Ascending aorta (tissue), 2 donors: Measurements from ENCODE around the gene CFAP20. TPM values are rescaled to one million over a fixed set of nuclear protein-coding genes. Genes with fewer than 3 reads are reported as not detected.

Experiments used
- DNase-seq, 2 donors: peaks; one replicate each; pipeline ENCODE4 v3.0.0-alpha.2; 2019; ENCODE audit warnings: low spot score in 2 of 2
- H3K27ac ChIP-seq, 2 donors: fragments of 200-600 bp; sonication (generic); one replicate each; pipeline ENCODE4 v1.5.1; 2016 to 2017; ENCODE audit warnings: mild to moderate bottlenecking in 1 of 2
- H3K27me3 ChIP-seq: fragments of 200-600 bp; sonication (generic); one replicate; pipeline ENCODE4 v1.5.1; 2017
- H3K36me3 ChIP-seq, 2 donors: fragments of 200-600 bp; sonication (generic); one replicate each; pipeline ENCODE4 v1.5.1; 2016
- H3K4me1 ChIP-seq, 2 donors: fragments of 200-600 bp; sonication (generic); one replicate each; pipeline ENCODE4 v1.5.1; 2016 to 2017; ENCODE audit warnings: mild to moderate bottlenecking in 1 of 2
- H3K4me3 ChIP-seq, 2 donors: fragments of 200-600 bp; sonication (generic); one replicate each; pipeline ENCODE4 v1.5.1; 2016 to 2017; ENCODE audit warnings: mild to moderate bottlenecking in 1 of 2
- H3K9me3 ChIP-seq, 2 donors: fragments of 200-600 bp; sonication (generic); one replicate each; pipeline ENCODE4 v1.5.1; 2016
- CTCF ChIP-seq, 3 experiments: fragments of 200-600 bp in 2 of 3; fragments of 450-650 bp in 1 of 3; sonication (generic) in 2 of 3; IDR thresholded peaks; one replicate each; pipeline ENCODE4 v1.5.1; 2016 to 2019; ENCODE audit warnings: antibody characterized with exemption in 3 of 3, mild to moderate bottlenecking in 1 of 3, moderate library complexity in 1 of 3
- intact Hi-C: fragments of 100-400 bp; cut with DNase I; formaldehyde crosslinking; loops from one replicate; pipeline ENCODE4 v1.15.1; 2023
- total RNA-seq: library from RNA; depleted of rRNA; stranded (reverse); fragments of >200 nt; gene quantifications from one replicate; pipeline ENCODE4 v1.1.0, GENCODE V29; 2016

CFAP20 gene
- total RNA-seq, 1 donor from 2014 or later, result 39.1 TPM

- Histone ChIP-seq H3K27ac (no peak overlapping the region), H3K27me3 (no peaks in the 10 kb centered on the region), H3K36me3 (peaks cover 31 to 38% of the 10 kb centered on the region in 2 donors), H3K4me1 (no peaks in the 10 kb centered on the region), H3K9me3 (no peaks in the 10 kb centered on the region), H3K4me3 (no peak overlapping the region)
- no peak for TF ChIP-seq CTCF (IDR thresholded peaks at IDR 0.05)
- no peak for DNase-seq
- intact Hi-C loops, result no loop called here
These were observed 18.4 kb downstream of the CFAP20 start for GRCh38 chr16:58110571-58111301.

GRCh38 chr16:58109881-58110280 is 19.3 kb downstream of the CFAP20 start:
- H3K27me3 ChIP-seq, result no peaks in the 10 kb centered on the region
- no peak for DNase-seq
- no peaks in the 10 kb centered on the region for H3K9me3 ChIP-seq
- H3K27ac ChIP-seq, result no peak overlapping the region
- TF ChIP-seq CTCF (IDR thresholded peaks at IDR 0.05), result no peak
- intact Hi-C loops, result no loop called here
- H3K36me3 ChIP-seq, result peaks cover 23 to 30% of the 10 kb centered on the region in 2 donors
- no peaks in the 10 kb centered on the region for H3K4me1 ChIP-seq
- no peak overlapping the region for H3K4me3 ChIP-seq

- no peaks in the 10 kb centered on the region for H3K27me3 ChIP-seq
- H3K4me3 ChIP-seq, result no peak overlapping the region
- no peak overlapping the region for H3K27ac ChIP-seq
- H3K36me3 ChIP-seq, result peaks cover 17 to 24% of the 10 kb centered on the region in 2 donors
- intact Hi-C loops, result no loop called here
- no peaks in the 10 kb centered on the region for H3K9me3 ChIP-seq
- H3K4me1 ChIP-seq, result no peaks in the 10 kb centered on the region
- no peak for DNase-seq
- no peak for TF ChIP-seq CTCF (IDR thresholded peaks at IDR 0.05)
These were observed 19.9 kb downstream of the CFAP20 start for GRCh38 chr16:58109330-58109729.

GRCh38 chr16:58107709-58108108 is 21.5 kb downstream of the CFAP20 start:
- Histone ChIP-seq H3K27me3 (no peaks in the 10 kb centered on the region), H3K27ac (no peak overlapping the region), H3K4me3 (no peak overlapping the region), H3K9me3 (no peaks in the 10 kb centered on the region), H3K4me1 (no peaks in the 10 kb centered on the region), H3K36me3 (peaks cover under 1 to 8% of the 10 kb centered on the region in 2 donors)
- intact Hi-C loops, result no loop called here
- no peak for DNase-seq
- TF ChIP-seq CTCF (IDR thresholded peaks at IDR 0.05), result no peak

- H3K27me3 ChIP-seq, result no peaks in the 10 kb centered on the region
- no peak overlapping the region for H3K4me3 ChIP-seq
- H3K27ac ChIP-seq, result no peak overlapping the region
- no peaks in the 10 kb centered on the region for H3K9me3 ChIP-seq
- no peak for TF ChIP-seq CTCF (IDR thresholded peaks at IDR 0.05)
- intact Hi-C loops, result no loop called here
- H3K36me3 ChIP-seq, result peaks cover 0 to 3% of the 10 kb centered on the region in 2 donors
- H3K4me1 ChIP-seq, result no peaks in the 10 kb centered on the region
- no peak for DNase-seq
These were observed 22.0 kb downstream of the CFAP20 start for GRCh38 chr16:58107228-58107627.
